Epidermal melanocyte (primary cell): ENCODE results near the gene CA6.
"Not testable (repeated sequence)": the region's sequence is repeated elsewhere in the genome, so short reads cannot be mapped to it uniquely, and the experiment has no call there.

Source experiments
- DNase-seq: peaks from one replicate; pipeline ENCODE4 v3.0.0; 2011; ENCODE audit warnings: low spot score; ENCODE audit not compliant: insufficient read length

Gene CA6

GRCh38 chr1:8926707-8927694 lies 18.7 kb upstream of the CA6 start:
- no peak for DNase-seq

GRCh38 chr1:8930116-8930515 lies 15.6 kb upstream of the CA6 start:
- DNase-seq, result no peak

DNA sequence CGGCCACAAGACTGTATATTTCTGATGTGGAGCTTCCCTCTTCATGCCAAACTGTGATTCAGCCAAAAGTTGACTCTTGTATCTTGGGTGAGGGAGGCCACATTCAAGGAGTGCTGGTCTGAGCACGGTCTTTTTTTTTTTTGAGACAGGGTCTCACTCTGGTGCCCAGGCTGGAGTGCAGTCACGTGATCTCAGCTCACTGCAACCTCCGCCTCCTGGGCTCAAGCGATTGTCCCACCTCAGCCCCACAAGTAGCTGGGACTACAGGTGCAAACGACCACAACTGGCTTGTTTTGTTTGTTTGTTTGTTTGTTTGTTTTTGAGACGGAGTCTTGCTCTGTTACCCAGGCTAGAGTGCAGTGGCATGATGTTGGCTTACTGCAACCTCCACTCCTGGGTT lies 8.6 kb upstream of the CA6 start:
- not testable (repeated sequence) for DNase-seq

- DNase-seq, result no peak
Observed at GRCh38 chr1:8937701-8938100, 8.0 kb upstream of the CA6 start.

DNA sequence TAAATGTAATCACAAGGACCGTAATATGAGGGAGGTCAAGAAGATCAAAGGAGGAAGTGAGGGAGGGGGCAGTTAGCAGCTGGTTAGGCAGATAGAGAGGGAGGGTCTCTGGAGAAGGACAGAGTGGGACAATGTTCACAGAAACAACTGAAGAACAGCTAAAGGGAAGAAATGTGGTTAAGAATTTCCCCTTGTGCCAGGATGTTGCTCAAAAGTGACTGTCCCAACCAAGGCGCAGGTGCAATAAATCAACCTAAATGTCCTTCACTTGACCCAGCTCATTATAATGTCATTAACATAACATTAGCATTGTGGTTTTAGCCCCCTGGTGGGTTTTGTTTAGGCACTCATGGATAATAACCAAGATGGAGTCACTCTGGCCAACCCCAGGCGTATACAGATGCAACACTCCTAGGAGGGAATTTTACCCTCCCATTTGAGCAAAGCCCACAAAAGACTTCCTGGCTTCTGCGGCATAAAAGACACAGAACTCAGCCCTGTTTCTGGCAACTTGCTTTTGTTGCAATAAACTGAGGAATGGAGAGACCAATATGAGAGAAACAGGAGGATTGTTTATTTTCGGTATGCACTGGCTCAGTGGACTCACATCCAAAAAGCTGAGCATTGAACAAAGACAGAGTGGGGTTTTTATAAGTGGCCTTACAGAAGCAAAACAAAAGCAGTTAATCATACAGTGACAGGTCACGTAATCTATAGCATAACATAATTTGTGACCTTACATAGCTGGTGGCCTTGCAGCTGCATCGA lies 7.3 kb upstream of the CA6 start:
- DNase-seq, result no peak

DNA sequence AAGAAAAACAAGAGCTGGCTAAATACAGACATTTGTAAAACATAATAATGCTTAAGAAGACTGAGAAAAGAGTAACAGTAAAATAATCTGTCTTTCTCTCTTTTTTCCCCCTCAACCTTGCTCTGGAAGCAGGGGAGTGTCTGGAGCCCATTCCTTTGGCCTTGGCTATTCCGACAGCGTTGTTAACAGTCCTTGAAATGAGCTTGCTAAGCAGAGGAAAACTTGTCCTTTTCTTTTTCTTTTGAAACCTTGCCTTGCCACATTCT lies 6.7 kb upstream of the CA6 start:
- DNase-seq, result no peak

GRCh38 chr1:8939362-8939995 lies 6.2 kb upstream of the CA6 start:
- DNase-seq, result no peak

GRCh38 chr1:8941906-8942305 lies 3.8 kb upstream of the CA6 start:
- DNase-seq, result peak; percentile 80

- DNase-seq, result no peak
Observed at GRCh38 chr1:8943498-8944405, 1.9 kb upstream of the CA6 start.

GRCh38 chr1:8947127-8947691 lies 1.5 kb downstream of the CA6 start:
- no peak for DNase-seq

- DNase-seq, result no peak
Observed at GRCh38 chr1:8950309-8950708, 4.6 kb downstream of the CA6 start.

DNA sequence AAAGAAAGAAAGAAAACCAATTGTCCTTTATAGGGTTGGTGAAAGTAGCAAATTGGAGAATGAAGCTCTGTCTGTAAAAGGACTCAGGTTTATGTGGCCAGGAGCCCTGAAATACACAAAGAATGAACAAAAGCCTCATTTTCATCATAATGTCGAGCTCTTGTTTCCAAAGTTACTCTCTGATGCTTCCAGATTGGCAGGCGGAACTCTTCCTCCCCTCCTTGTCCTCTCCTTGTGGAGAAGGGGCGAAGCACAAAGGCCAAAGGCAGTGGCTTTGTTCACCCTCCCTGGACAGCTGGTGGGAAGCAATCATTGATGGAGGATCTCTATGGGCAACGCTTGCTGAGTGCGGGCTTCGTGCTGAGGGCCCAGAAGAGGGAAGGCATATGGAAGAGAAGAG lies 5.6 kb downstream of the CA6 start:
- DNase-seq, result no peak

DNA sequence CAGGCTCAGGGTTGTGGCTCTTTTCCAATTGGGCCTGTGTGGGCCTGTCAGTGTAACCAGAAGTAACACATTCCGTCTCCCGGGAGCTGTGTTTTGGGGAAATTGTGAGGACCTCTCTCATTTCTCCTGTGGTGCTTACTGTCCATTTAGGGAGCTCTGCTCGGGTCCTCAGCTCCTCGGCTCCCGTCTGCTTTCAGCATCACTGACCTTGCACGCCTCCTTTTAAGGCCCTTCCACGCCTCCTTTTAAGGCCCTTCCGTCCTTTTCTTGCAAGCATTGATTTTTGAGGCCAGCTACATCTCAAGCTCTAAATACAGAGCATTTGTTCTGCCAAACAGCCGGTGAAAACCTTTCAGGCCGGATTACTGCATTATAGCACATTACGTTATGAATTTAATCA lies 9.7 kb downstream of the CA6 start:
- DNase-seq, result no peak

GRCh38 chr1:8956461-8957349 lies 11.0 kb downstream of the CA6 start:
- DNase-seq, result no peak

GRCh38 chr1:8962812-8963530 lies 17.3 kb downstream of the CA6 start:
- DNase-seq, result no peak

- DNase-seq, result no peak
Observed at GRCh38 chr1:8963963-8964362, 18.3 kb downstream of the CA6 start.

GRCh38 chr1:8965121-8965820 lies 19.6 kb downstream of the CA6 start:
- DNase-seq, result no peak

GRCh38 chr1:8966606-8967005 lies 20.9 kb downstream of the CA6 start:
- no peak for DNase-seq

- not testable (repeated sequence) for DNase-seq
Observed at GRCh38 chr1:8968902-8969301, 23.2 kb downstream of the CA6 start.
